Measurements from ENCODE around the gene EXOC4. TPM values are rescaled to one million over a fixed set of nuclear protein-coding genes. Genes with fewer than 3 reads are reported as not detected.

The EXOC4 gene
- total RNA-seq, 3 donors from 2014 or later = 88.3 to 136 (median 99.6) TPM

- Histone ChIP-seq H3K4me1 (no peaks in the 10 kb centered on the region), H3K27me3 (no peaks in the 10 kb centered on the region), H3K9me3 (no peaks in the 10 kb centered on the region), H3K36me3 (no peaks in the 10 kb centered on the region), H3K4me3 (no peak overlapping the region), H3K27ac (no peak overlapping the region)
- intact Hi-C loops (cut with DNase I; ENCODE audit: low total_unique reads) = no loop called here
- TF ChIP-seq CTCF (IDR thresholded peaks at IDR 0.05) = no peak
- no peak for TF ChIP-seq POLR2A (IDR thresholded peaks at IDR 0.05)
- no peak for TF ChIP-seq POLR2AphosphoS5 (IDR thresholded peaks at IDR 0.05)
- no peak for DNase-seq (ENCODE audit: low spot score in 2 of 2)
Measured at GRCh38 chr7:133678137-133678814, 425.4 kb downstream of the EXOC4 start.

- no peak for DNase-seq (ENCODE audit: low spot score in 2 of 2)
- no peaks in the 10 kb centered on the region for H3K9me3 ChIP-seq
- H3K27ac ChIP-seq = no peak overlapping the region
- H3K36me3 ChIP-seq = no peaks in the 10 kb centered on the region
- H3K4me3 ChIP-seq = no peak overlapping the region
- H3K4me1 ChIP-seq = no peaks in the 10 kb centered on the region
- TF ChIP-seq CTCF (IDR thresholded peaks at IDR 0.05) = no peak
- TF ChIP-seq POLR2AphosphoS5 (IDR thresholded peaks at IDR 0.05) = no peak
- TF ChIP-seq POLR2A (IDR thresholded peaks at IDR 0.05) = no peak
- intact Hi-C loops (cut with DNase I; ENCODE audit: low total_unique reads) = no loop called here
- H3K27me3 ChIP-seq = no peaks in the 10 kb centered on the region
Measured at GRCh38 chr7:133679977-133680376, 427.1 kb downstream of the EXOC4 start.

- Histone ChIP-seq H3K27ac (no peak overlapping the region), H3K4me3 (no peak overlapping the region), H3K4me1 (no peaks in the 10 kb centered on the region), H3K9me3 (no peaks in the 10 kb centered on the region), H3K27me3 (no peaks in the 10 kb centered on the region), H3K36me3 (no peaks in the 10 kb centered on the region)
- no peak for DNase-seq (ENCODE audit: low spot score in 2 of 2)
- TF ChIP-seq POLR2AphosphoS5 (IDR thresholded peaks at IDR 0.05) (no peak), CTCF (IDR thresholded peaks at IDR 0.05) (no peak), POLR2A (IDR thresholded peaks at IDR 0.05) (no peak)
- intact Hi-C loops (cut with DNase I; ENCODE audit: low total_unique reads) = no loop called here
Measured at GRCh38 chr7:133681529-133681928, 428.7 kb downstream of the EXOC4 start.

- Histone ChIP-seq H3K4me1 (no peaks in the 10 kb centered on the region), H3K4me3 (no peak overlapping the region), H3K27me3 (no peaks in the 10 kb centered on the region), H3K36me3 (no peaks in the 10 kb centered on the region), H3K27ac (no peak overlapping the region), H3K9me3 (no peaks in the 10 kb centered on the region)
- DNase-seq (ENCODE audit: low spot score in 2 of 2) = no peak
- no peak for TF ChIP-seq CTCF (IDR thresholded peaks at IDR 0.05)
- TF ChIP-seq POLR2AphosphoS5 (IDR thresholded peaks at IDR 0.05) = no peak
- TF ChIP-seq POLR2A (IDR thresholded peaks at IDR 0.05) = no peak
- intact Hi-C loops (cut with DNase I; ENCODE audit: low total_unique reads) = no loop called here
Measured at GRCh38 chr7:133682364-133683181, 429.7 kb downstream of the EXOC4 start.

- intact Hi-C loops (cut with DNase I; ENCODE audit: low total_unique reads) = no loop called here
Measured at GRCh38 chr7:133683182-133683454, 430.2 kb downstream of the EXOC4 start.

More at GRCh38 chr7:133683182-133683454, 430.2 kb downstream of the EXOC4 start:
- TF ChIP-seq CTCF (IDR thresholded peaks at IDR 0.05) (no peak), POLR2A (IDR thresholded peaks at IDR 0.05) (no peak), POLR2AphosphoS5 (IDR thresholded peaks at IDR 0.05) (no peak)
- H3K36me3 ChIP-seq = no peaks in the 10 kb centered on the region
- no peak for DNase-seq (ENCODE audit: low spot score in 2 of 2)
- H3K4me3 ChIP-seq = no peak overlapping the region
- no peaks in the 10 kb centered on the region for H3K9me3 ChIP-seq
- no peaks in the 10 kb centered on the region for H3K27me3 ChIP-seq
- no peaks in the 10 kb centered on the region for H3K4me1 ChIP-seq
- H3K27ac ChIP-seq = no peak overlapping the region
